SK-N-SH (cell line): ENCODE data around the gene DEGS1.

Experiments used
- RCOR1 ChIP-seq: fragments of 150-350 bp; IDR thresholded peaks from 2 replicates; pipeline ENCODE4 v1.6.1; 2017; ENCODE audit warnings: antibody characterized with exemption, low read length
- RFX5 ChIP-seq: IDR thresholded peaks from 2 replicates; pipeline ENCODE4 v1.6.1; 2012; ENCODE audit warnings: mild to moderate bottlenecking, improper control_type of control experiment, low read length
- TF ChIP-seq, protein P1 (sequence below): fragments of 200-600 bp; sonication (generic); IDR thresholded peaks from 2 replicates; pipeline ENCODE4 v1.6.1; 2017; ENCODE audit warnings: antibody characterized with exemption, mild to moderate bottlenecking, moderate library complexity

GRCh38 chr1:224170343-224170742 is 12.7 kb upstream of the DEGS1 start:
- TF ChIP-seq RFX5 (no peak), RCOR1 (no peak)
- TF ChIP-seq, protein P1, sequence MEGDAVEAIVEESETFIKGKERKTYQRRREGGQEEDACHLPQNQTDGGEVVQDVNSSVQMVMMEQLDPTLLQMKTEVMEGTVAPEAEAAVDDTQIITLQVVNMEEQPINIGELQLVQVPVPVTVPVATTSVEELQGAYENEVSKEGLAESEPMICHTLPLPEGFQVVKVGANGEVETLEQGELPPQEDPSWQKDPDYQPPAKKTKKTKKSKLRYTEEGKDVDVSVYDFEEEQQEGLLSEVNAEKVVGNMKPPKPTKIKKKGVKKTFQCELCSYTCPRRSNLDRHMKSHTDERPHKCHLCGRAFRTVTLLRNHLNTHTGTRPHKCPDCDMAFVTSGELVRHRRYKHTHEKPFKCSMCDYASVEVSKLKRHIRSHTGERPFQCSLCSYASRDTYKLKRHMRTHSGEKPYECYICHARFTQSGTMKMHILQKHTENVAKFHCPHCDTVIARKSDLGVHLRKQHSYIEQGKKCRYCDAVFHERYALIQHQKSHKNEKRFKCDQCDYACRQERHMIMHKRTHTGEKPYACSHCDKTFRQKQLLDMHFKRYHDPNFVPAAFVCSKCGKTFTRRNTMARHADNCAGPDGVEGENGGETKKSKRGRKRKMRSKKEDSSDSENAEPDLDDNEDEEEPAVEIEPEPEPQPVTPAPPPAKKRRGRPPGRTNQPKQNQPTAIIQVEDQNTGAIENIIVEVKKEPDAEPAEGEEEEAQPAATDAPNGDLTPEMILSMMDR = no peak
